ENCODE data around the gene BEGAIN.

DNA sequence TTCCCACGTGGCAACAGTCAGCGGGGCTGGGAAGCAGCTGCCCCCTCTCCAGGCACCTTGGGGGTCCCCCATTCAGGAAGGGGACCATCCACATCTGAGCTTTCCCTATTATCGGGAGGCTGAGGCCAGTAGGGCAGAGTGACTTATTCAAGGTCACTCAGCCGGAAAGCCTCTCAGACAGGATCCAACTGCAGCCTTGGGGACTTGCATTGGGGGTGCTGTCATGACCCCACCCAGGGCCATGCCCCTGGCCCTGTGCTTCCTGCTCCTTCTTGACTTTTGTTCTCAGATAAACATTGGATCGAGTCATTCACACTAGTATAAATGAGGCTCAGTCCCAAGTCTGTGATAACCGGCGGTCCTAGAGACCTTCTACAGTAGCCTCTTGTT, 12.6 kb downstream of the BEGAIN start:
- no peak for TF ChIP-seq CTCF (IDR thresholded peaks at IDR 0.05)
- no peak for TF ChIP-seq HMGXB4 (CRISPR knock-in tag; IDR thresholded peaks at IDR 0.05; ENCODE audit: borderline replicate concordance)
- TF ChIP-seq MYC (IDR thresholded peaks at IDR 0.05; ENCODE audit: borderline replicate concordance, low read length) = no peak
- TF ChIP-seq USF2 (IDR thresholded peaks at IDR 0.05) = no peak
- no peak for TF ChIP-seq ESRRA (IDR thresholded peaks at IDR 0.05; ENCODE audit: borderline replicate concordance, low read length)
- TF ChIP-seq RAD21 (conservative IDR thresholded peaks at IDR 0.05 in 1 of 2, IDR thresholded peaks at IDR 0.05 in 1 of 2) = no peak
- TF ChIP-seq, protein P1, sequence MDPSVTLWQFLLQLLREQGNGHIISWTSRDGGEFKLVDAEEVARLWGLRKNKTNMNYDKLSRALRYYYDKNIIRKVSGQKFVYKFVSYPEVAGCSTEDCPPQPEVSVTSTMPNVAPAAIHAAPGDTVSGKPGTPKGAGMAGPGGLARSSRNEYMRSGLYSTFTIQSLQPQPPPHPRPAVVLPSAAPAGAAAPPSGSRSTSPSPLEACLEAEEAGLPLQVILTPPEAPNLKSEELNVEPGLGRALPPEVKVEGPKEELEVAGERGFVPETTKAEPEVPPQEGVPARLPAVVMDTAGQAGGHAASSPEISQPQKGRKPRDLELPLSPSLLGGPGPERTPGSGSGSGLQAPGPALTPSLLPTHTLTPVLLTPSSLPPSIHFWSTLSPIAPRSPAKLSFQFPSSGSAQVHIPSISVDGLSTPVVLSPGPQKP (IDR thresholded peaks at IDR 0.05; ENCODE audit: low read depth, low read length) = no peak
- TF ChIP-seq CEBPB (IDR thresholded peaks at IDR 0.05) = no peak
- TF ChIP-seq, protein P2, sequence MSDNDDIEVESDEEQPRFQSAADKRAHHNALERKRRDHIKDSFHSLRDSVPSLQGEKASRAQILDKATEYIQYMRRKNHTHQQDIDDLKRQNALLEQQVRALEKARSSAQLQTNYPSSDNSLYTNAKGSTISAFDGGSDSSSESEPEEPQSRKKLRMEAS (IDR thresholded peaks at IDR 0.05) = no peak
- no peak for TF ChIP-seq RNF2 (IDR thresholded peaks at IDR 0.05; ENCODE audit: borderline replicate concordance, low read depth)
- no peak for TF ChIP-seq POLR2A (IDR thresholded peaks at IDR 0.05; ENCODE audit: low read length)

All from A549 (cell line).